Adipocyte (in vitro differentiated cells): ENCODE results near the gene RECQL5.

ENCODE experiments used
- DNase-seq: peaks from one replicate; pipeline ENCODE4 v3.0.0-alpha.2; 2015; ENCODE audit warnings: low read depth
- H3K27me3 ChIP-seq: replicated peaks from 2 replicates; pipeline ENCODE4 v1.7.0; 2013; ENCODE audit warnings: mild to moderate bottlenecking, low read length, moderate library complexity; ENCODE audit not compliant: control insufficient read depth, insufficient read depth
- H3K36me3 ChIP-seq: 2 replicates; pipeline ENCODE4 v1.7.0; 2013; ENCODE audit warnings: low read length, mild to moderate bottlenecking, moderate library complexity; ENCODE audit not compliant: control insufficient read depth, insufficient read depth, severe bottlenecking
- H3K4me1 ChIP-seq: 2 replicates; pipeline ENCODE4 v1.7.0; 2013; ENCODE audit warnings: mild to moderate bottlenecking, low read length, moderate library complexity; ENCODE audit not compliant: control insufficient read depth, insufficient read depth
- H3K4me3 ChIP-seq: 2 replicates; pipeline ENCODE4 v1.7.0; 2013; ENCODE audit warnings: mild to moderate bottlenecking, low read length, moderate library complexity
- H3K9ac ChIP-seq: 2 replicates; pipeline ENCODE4 v1.7.0; 2013; ENCODE audit warnings: mild to moderate bottlenecking, low read length, moderate library complexity
- H3K9me3 ChIP-seq: 2 replicates; pipeline ENCODE4 v1.7.0; 2013; ENCODE audit warnings: mild to moderate bottlenecking, low read length, moderate library complexity; ENCODE audit not compliant: control insufficient read depth

RECQL5 gene

GRCh38 chr17:75665981-75666380 is 973 bp downstream of the RECQL5 start:
- Histone ChIP-seq H3K9ac (peak overlapping the region; percentile 96), H3K4me3 (peak overlapping the region; percentile 100), H3K4me1 (peaks cover 19% of the 10 kb centered on the region), H3K27me3 (no peaks in the 10 kb centered on the region), H3K36me3 (peaks cover 42% of the 10 kb centered on the region), H3K9me3 (no peaks in the 10 kb centered on the region)
- DNase-seq, result no peak

- DNase-seq, result no peak
- Histone ChIP-seq H3K36me3 (peaks cover 36% of the 10 kb centered on the region), H3K9me3 (no peaks in the 10 kb centered on the region), H3K27me3 (no peaks in the 10 kb centered on the region), H3K4me1 (peaks cover 19% of the 10 kb centered on the region), H3K9ac (no peak overlapping the region), H3K4me3 (no peak overlapping the region)
Measured at GRCh38 chr17:75664099-75664549, 2.8 kb downstream of the RECQL5 start.

- Histone ChIP-seq H3K36me3 (peaks cover 33% of the 10 kb centered on the region), H3K27me3 (no peaks in the 10 kb centered on the region), H3K4me1 (peaks cover 10% of the 10 kb centered on the region), H3K4me3 (no peak overlapping the region), H3K9ac (no peak overlapping the region), H3K9me3 (no peaks in the 10 kb centered on the region)
- DNase-seq, result no peak
Measured at GRCh38 chr17:75662511-75662910, 4.4 kb downstream of the RECQL5 start.

DNA sequence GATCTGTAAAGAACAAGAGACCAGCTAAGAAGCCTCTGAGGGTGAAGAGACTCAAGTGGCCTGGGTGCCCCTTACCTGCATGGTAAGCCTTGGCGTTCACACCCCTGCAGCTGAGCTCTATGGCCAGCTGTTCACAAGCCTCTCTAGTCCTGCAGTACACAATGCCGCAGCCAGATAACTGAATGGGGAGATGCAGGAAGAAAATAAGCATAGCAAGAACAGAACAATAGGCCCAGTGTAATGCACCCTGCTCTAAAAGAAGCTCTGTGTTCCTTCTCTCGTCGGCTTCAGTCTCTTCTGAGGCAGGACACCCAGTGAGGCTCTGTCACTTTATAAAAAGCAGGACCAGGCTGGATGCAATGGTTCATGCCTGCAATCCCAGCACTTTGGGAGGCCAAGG is 5.4 kb downstream of the RECQL5 start:
- no peak overlapping the region for H3K4me3 ChIP-seq
- H3K9ac ChIP-seq, result no peak overlapping the region
- DNase-seq, result no peak
- H3K9me3 ChIP-seq, result no peaks in the 10 kb centered on the region
- H3K36me3 ChIP-seq, result peaks cover 37% of the 10 kb centered on the region
- H3K4me1 ChIP-seq, result peaks cover 10% of the 10 kb centered on the region
- no peaks in the 10 kb centered on the region for H3K27me3 ChIP-seq

GRCh38 chr17:75658237-75658636 is 8.7 kb downstream of the RECQL5 start:
- H3K27me3 ChIP-seq, result no peaks in the 10 kb centered on the region
- H3K9me3 ChIP-seq, result no peaks in the 10 kb centered on the region
- H3K36me3 ChIP-seq, result peaks cover 37% of the 10 kb centered on the region
- H3K4me1 ChIP-seq, result no peaks in the 10 kb centered on the region
- no peak for DNase-seq
- H3K9ac ChIP-seq, result no peak overlapping the region
- H3K4me3 ChIP-seq, result no peak overlapping the region

GRCh38 chr17:75654176-75654575 is 12.8 kb downstream of the RECQL5 start:
- Histone ChIP-seq H3K9ac (no peak overlapping the region), H3K9me3 (no peaks in the 10 kb centered on the region), H3K36me3 (peaks cover 32% of the 10 kb centered on the region), H3K4me1 (no peaks in the 10 kb centered on the region), H3K27me3 (no peaks in the 10 kb centered on the region), H3K4me3 (no peak overlapping the region)
- no peak for DNase-seq

GRCh38 chr17:75652934-75653549 is 13.9 kb downstream of the RECQL5 start:
- Histone ChIP-seq H3K4me1 (no peaks in the 10 kb centered on the region), H3K36me3 (peaks cover 31% of the 10 kb centered on the region), H3K9ac (no peak overlapping the region), H3K9me3 (no peaks in the 10 kb centered on the region), H3K4me3 (no peak overlapping the region), H3K27me3 (no peaks in the 10 kb centered on the region)
- peak; percentile 55 for DNase-seq

- Histone ChIP-seq H3K36me3 (peaks cover 33% of the 10 kb centered on the region), H3K27me3 (no peaks in the 10 kb centered on the region), H3K9me3 (no peaks in the 10 kb centered on the region), H3K9ac (no peak overlapping the region), H3K4me3 (no peak overlapping the region), H3K4me1 (no peaks in the 10 kb centered on the region)
- no peak for DNase-seq
Measured at GRCh38 chr17:75652341-75652740, 14.6 kb downstream of the RECQL5 start.

- DNase-seq, result no peak
Measured at GRCh38 chr17:75650874-75651273, 16.1 kb downstream of the RECQL5 start.

DNA sequence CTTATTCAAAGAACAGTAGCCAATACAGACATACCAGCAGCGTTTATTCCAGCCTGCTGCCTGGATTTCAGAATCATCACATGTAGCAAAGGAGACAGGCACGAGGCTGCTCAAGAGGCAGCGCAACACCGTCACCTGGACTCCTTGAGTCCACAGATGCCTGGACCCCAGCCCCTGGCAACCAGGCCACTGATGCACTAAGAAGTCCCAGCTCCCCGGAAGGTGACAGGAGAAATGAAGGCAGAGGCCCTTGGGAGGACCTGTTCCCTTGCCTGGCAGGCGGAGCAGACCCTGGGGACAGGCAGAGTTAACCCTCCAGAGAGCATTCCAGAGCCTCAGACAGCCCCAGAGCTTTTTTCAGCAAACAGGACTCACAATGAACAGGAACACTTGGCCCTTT is 17.3 kb downstream of the RECQL5 start:
- H3K9ac ChIP-seq, result no peak overlapping the region

More at GRCh38 chr17:75650874-75651273, 16.1 kb downstream of the RECQL5 start:
- no peaks in the 10 kb centered on the region for H3K9me3 ChIP-seq
- no peak overlapping the region for H3K4me3 ChIP-seq
- H3K9ac ChIP-seq, result no peak overlapping the region
- H3K27me3 ChIP-seq, result no peaks in the 10 kb centered on the region
- H3K36me3 ChIP-seq, result peaks cover 29% of the 10 kb centered on the region
- no peaks in the 10 kb centered on the region for H3K4me1 ChIP-seq

DNA sequence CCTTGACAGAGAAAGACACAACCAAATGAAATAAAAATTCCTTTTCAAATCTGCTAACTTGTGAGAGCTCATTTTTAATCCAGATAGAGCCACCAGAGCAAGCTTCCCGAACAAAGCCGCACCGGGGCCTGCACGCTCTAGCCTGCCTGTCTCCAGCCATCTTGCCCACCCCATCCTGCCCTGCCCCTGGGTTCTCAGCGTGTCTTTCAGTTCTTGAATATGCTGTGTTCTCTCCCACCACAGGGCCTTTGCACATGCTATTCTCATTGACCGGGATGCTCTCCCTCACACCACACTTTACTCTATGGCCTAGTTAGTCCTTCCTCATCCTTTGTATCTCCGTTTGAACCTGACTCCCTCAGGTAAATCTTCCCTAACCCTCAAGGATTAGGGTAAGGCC is 19.0 kb downstream of the RECQL5 start:
- Histone ChIP-seq H3K4me3 (no peak overlapping the region), H3K9me3 (no peaks in the 10 kb centered on the region), H3K4me1 (no peaks in the 10 kb centered on the region), H3K27me3 (no peaks in the 10 kb centered on the region), H3K36me3 (peaks cover 29% of the 10 kb centered on the region), H3K9ac (no peak overlapping the region)
- no peak for DNase-seq

More for the DNA sequence above, 17.3 kb downstream of the RECQL5 start:
- no peaks in the 10 kb centered on the region for H3K4me1 ChIP-seq
- H3K27me3 ChIP-seq, result no peaks in the 10 kb centered on the region
- H3K36me3 ChIP-seq, result peaks cover 29% of the 10 kb centered on the region
- H3K9me3 ChIP-seq, result no peaks in the 10 kb centered on the region
- no peak for DNase-seq
- H3K4me3 ChIP-seq, result no peak overlapping the region

- Histone ChIP-seq H3K27me3 (no peaks in the 10 kb centered on the region), H3K9ac (no peak overlapping the region), H3K36me3 (peaks cover 24% of the 10 kb centered on the region), H3K4me1 (no peaks in the 10 kb centered on the region), H3K4me3 (no peak overlapping the region), H3K9me3 (no peaks in the 10 kb centered on the region)
- no peak for DNase-seq
Measured at GRCh38 chr17:75647061-75647460, 19.9 kb downstream of the RECQL5 start.
